Sigmoid colon (tissue), 7 donors: ENCODE results near the gene ANKRD1. TPM values are rescaled to one million over a fixed set of nuclear protein-coding genes. Genes with fewer than 3 reads are reported as not detected.

Source experiments
- DNase-seq: peaks from one replicate; pipeline ENCODE4 v3.0.0-alpha.2; 2019
- H3K27ac ChIP-seq, 4 donors: fragments of 200-600 bp; sonication (generic); one replicate each; pipeline ENCODE4 v1.5.1; 2016 to 2019; ENCODE audit warnings: mild to moderate bottlenecking in 1 of 4
- H3K27me3 ChIP-seq, 3 donors: fragments of 200-600 bp; sonication (generic); one replicate each; pipeline ENCODE4 v1.5.1; 2019; ENCODE audit warnings: mild to moderate bottlenecking in 1 of 3
- H3K36me3 ChIP-seq, 4 donors: fragments of 200-600 bp; sonication (generic); one replicate each; pipeline ENCODE4 v1.5.1; 2016 to 2019
- H3K4me1 ChIP-seq, 4 donors: fragments of 200-600 bp; sonication (generic); one replicate each; pipeline ENCODE4 v1.5.1; 2017 to 2019
- H3K4me3 ChIP-seq, 4 donors: fragments of 200-600 bp; sonication (generic); one replicate each; pipeline ENCODE4 v1.5.1; 2017 to 2019; ENCODE audit warnings: mild to moderate bottlenecking in 2 of 4, moderate library complexity in 1 of 4
- H3K9me3 ChIP-seq, 4 donors: fragments of 200-600 bp in 3 of 4; sonication (generic) in 3 of 4; one replicate each; pipeline versions ENCODE4 v1.5.1 to v1.6.1; 2013 to 2019
- EP300 ChIP-seq, 4 donors: sonication (generic); formaldehyde crosslinking; IDR thresholded peaks; one replicate each; pipeline ENCODE4 v1.6.1; 2017; ENCODE audit warnings: antibody characterized with exemption in 4 of 4
- POLR2A ChIP-seq, 2 donors: fragments of 450-650 bp; IDR thresholded peaks; one replicate each; pipeline ENCODE4 v1.6.1; 2016; ENCODE audit warnings: antibody characterized with exemption in 2 of 2, mild to moderate bottlenecking in 2 of 2, moderate library complexity in 2 of 2
- POLR2AphosphoS5 ChIP-seq, 4 donors: sonication (generic); formaldehyde crosslinking; IDR thresholded peaks; one replicate each; pipeline ENCODE4 v1.6.1; 2017; ENCODE audit warnings: antibody characterized with exemption in 4 of 4
- WGBS, 2 donors: extraction: QIAGEN DNeasy Blood & Tissue Kit; methylation state at CpG; one replicate each; pipeline ENCODE4 v1.1.7; 2013; 5-methylcytosine and 5-hydroxymethylcytosine counted together
- intact Hi-C: fragments of 100-400 bp; cut with DNase I; formaldehyde crosslinking; loops from one replicate; pipeline ENCODE4 v1.15.1; 2023
- polyA plus RNA-seq, 3 donors: library from polyadenylated mRNA; stranded (reverse); fragments of 200-250 nt; gene quantifications; one replicate each; pipeline ENCODE4 v1.2.3, GENCODE V29; 2013
- total RNA-seq, 4 donors: library from RNA; depleted of rRNA; stranded (reverse); fragments of >200 nt; gene quantifications; one replicate each; pipeline ENCODE4 v1.1.0, GENCODE V29; 2016
- TF ChIP-seq, protein P1 (sequence below), 4 experiments: fragments of 450-650 bp in 3 of 4; fragments of 200-600 bp in 1 of 4; IDR thresholded peaks; one replicate each; pipeline ENCODE4 v1.5.1; 2016 to 2019; ENCODE audit warnings: antibody characterized with exemption in 4 of 4, mild to moderate bottlenecking in 3 of 4, moderate library complexity in 2 of 4
- donor health status: healthy with polysubstance abuse.
- donor health status: Bipolar disorder and iron deficiency.
- donor health status: healthy.

Gene ANKRD1
- total and polyA plus RNA-seq, 7 donors, result 2.4 to 8.4 (median 2.5) TPM; not detected in 4

DNA sequence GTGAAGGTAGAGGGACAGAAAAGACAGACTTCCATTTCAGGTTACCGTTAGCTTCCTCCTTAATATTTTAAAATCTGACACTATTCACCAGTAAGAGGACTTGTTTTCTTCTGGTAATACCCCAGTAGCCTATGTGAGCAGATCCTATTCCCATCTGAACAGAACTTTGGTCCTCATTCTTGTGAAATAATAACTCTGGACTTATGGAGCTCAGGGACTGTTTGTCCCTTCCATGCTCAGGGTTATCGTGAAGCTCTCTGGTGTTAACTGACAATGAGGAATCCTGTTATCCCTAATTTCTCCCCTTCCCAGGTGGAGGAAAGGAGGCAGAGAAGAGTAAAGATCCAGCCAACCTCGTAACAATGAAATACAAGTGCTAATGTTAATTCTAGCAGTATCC is 47.0 kb upstream of the ANKRD1 start:
- H3K27me3 ChIP-seq, result no peaks in the 10 kb centered on the region
- H3K9me3 ChIP-seq, result no peaks in the 10 kb centered on the region
- H3K27ac ChIP-seq, result peak overlapping the region in 1 of 4 donors; percentile 63
- no peak for DNase-seq
- H3K4me3 ChIP-seq, result no peak overlapping the region
- peaks cover 0 to 30% (median 21%) of the 10 kb centered on the region in 4 donors for H3K4me1 ChIP-seq
- no peaks in the 10 kb centered on the region for H3K36me3 ChIP-seq
- 88% methylated on average over 3 of the region's 3 CpGs for WGBS, 2 donors
- TF ChIP-seq, protein P1, sequence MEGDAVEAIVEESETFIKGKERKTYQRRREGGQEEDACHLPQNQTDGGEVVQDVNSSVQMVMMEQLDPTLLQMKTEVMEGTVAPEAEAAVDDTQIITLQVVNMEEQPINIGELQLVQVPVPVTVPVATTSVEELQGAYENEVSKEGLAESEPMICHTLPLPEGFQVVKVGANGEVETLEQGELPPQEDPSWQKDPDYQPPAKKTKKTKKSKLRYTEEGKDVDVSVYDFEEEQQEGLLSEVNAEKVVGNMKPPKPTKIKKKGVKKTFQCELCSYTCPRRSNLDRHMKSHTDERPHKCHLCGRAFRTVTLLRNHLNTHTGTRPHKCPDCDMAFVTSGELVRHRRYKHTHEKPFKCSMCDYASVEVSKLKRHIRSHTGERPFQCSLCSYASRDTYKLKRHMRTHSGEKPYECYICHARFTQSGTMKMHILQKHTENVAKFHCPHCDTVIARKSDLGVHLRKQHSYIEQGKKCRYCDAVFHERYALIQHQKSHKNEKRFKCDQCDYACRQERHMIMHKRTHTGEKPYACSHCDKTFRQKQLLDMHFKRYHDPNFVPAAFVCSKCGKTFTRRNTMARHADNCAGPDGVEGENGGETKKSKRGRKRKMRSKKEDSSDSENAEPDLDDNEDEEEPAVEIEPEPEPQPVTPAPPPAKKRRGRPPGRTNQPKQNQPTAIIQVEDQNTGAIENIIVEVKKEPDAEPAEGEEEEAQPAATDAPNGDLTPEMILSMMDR (IDR thresholded peaks at IDR 0.05), result no peak
- TF ChIP-seq EP300 (IDR thresholded peaks at IDR 0.05) (no peak), POLR2A (IDR thresholded peaks at IDR 0.05) (no peak), POLR2AphosphoS5 (IDR thresholded peaks at IDR 0.05) (no peak)
- intact Hi-C loops, result no loop called here

DNA sequence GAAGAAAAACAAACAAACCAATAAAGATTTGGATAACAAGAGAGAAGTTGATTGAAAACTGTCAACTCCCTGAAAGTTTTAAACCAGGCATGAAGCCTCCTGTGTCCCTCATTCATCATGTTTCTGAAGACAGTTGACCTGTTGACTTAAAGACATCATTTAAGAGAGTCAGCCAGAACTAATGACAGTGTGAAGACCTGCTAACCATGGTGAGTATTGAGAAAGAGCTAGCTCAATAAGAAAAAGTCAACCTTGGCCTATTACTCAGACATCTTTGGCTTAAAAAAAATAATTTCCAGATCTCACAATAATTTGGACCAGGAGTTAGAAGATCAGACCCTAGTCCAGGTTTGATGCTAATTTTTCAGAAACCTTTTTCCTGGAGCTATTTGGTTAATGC is 45.3 kb upstream of the ANKRD1 start:
- H3K27me3 ChIP-seq, result no peaks in the 10 kb centered on the region
- no peaks in the 10 kb centered on the region for H3K9me3 ChIP-seq
- no peak overlapping the region for H3K4me3 ChIP-seq
- H3K4me1 ChIP-seq, result peaks cover 0 to 30% (median 21%) of the 10 kb centered on the region in 4 donors
- no peak overlapping the region for H3K27ac ChIP-seq
- intact Hi-C loops, result no loop called here
- no peaks in the 10 kb centered on the region for H3K36me3 ChIP-seq
- no peak for DNase-seq
- TF ChIP-seq, protein P1 (IDR thresholded peaks at IDR 0.05), result no peak
- TF ChIP-seq POLR2A (IDR thresholded peaks at IDR 0.05) (no peak), EP300 (IDR thresholded peaks at IDR 0.05) (no peak)

DNA sequence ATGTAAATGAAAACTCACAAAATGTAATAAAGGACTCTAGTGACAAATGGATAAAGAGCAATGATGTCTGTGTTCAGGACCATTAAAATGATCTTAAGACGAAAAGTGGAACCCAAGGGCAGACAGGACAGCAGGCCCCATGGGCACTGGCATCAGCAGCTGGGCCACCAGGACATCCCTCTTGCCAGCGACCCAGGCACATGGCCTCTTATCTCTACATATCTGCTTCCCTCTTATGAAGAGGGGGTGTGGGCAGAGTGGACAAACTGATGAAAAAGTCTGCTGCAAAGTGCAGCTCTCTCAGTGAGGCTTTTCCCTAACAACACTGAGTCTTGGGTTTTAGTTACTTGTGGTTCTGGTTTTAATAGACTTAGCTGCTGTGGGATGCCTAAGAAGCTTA is 44.8 kb upstream of the ANKRD1 start:
- intact Hi-C loops, result no loop called here
- Histone ChIP-seq H3K36me3 (no peaks in the 10 kb centered on the region), H3K27me3 (no peaks in the 10 kb centered on the region), H3K27ac (no peak overlapping the region), H3K4me3 (no peak overlapping the region), H3K9me3 (no peaks in the 10 kb centered on the region), H3K4me1 (peaks cover 0 to 30% (median 23%) of the 10 kb centered on the region in 4 donors)
- WGBS, 2 donors, result 66 to 71% methylated on average over 2 of the region's 2 CpGs
- no peak for DNase-seq
- TF ChIP-seq EP300 (IDR thresholded peaks at IDR 0.05), result no peak
- no peak for TF ChIP-seq POLR2A (IDR thresholded peaks at IDR 0.05)
- TF ChIP-seq POLR2AphosphoS5 (IDR thresholded peaks at IDR 0.05), result no peak
- TF ChIP-seq, protein P1 (IDR thresholded peaks at IDR 0.05), result no peak

DNA sequence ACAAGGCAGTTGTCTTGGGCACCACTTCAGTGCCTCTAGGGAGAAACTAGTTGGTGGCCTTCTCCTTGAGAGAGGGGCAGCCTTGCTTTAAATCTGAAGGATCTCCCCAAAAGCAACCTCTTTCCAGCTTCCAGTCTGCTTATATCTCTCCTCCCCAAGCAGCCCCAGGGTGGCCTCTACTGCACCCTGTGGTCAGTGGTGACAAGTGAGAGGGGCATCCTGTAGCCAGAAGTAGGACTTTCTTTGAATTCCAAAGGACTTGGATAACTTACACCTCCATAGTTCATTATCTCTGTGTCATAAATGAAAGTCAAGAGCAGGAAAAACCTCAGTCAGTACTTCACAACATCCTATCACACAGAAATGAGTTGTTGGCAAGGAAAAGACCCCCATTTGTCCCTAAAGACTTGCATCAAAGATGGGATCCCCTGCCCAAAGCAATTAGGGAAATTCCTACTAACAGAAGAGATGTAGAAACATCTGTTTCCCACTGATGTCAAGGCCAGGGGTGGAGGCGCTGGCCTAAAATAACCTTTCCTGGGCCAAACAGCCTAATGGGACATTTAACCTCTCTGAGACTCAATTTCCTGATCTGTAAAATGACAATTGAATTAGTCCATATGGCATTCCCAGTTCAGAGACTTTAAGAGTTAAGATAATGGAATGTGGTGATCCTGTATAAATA is 44.0 kb upstream of the ANKRD1 start:
- no peak overlapping the region for H3K4me3 ChIP-seq
- no peaks in the 10 kb centered on the region for H3K36me3 ChIP-seq
- H3K27me3 ChIP-seq, result no peaks in the 10 kb centered on the region
- no peaks in the 10 kb centered on the region for H3K9me3 ChIP-seq
- TF ChIP-seq POLR2AphosphoS5 (IDR thresholded peaks at IDR 0.05), result no peak
- TF ChIP-seq, protein P1 (IDR thresholded peaks at IDR 0.05), result no peak
- TF ChIP-seq EP300 (IDR thresholded peaks at IDR 0.05), result no peak
- no peak for TF ChIP-seq POLR2A (IDR thresholded peaks at IDR 0.05)
- intact Hi-C loops, result no loop called here
- WGBS, 2 donors, result 82 to 88% methylated on average over 1 of the region's 1 CpG
- no peak for DNase-seq
- no peak overlapping the region for H3K27ac ChIP-seq
- H3K4me1 ChIP-seq, result peaks cover 0 to 30% (median 27%) of the 10 kb centered on the region in 4 donors

DNA sequence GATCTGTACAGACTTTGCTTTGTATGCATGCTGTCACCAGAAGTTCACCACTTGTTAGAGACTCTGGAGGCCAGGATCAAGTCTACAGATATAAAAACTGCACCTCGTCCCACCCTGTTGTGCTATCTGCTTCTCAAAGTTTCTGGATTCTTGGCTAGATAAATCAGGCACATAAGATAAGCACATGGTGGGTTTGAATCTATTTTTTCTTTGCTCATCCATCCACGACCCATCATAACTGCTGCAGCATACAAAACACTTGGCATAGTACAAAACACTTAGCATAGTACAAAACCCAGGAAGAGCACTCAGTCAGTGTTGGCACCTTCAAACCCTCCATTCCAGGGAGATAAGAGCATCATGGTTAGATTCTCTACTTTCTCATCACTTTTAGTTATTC is 42.4 kb upstream of the ANKRD1 start:
- TF ChIP-seq, protein P1 (IDR thresholded peaks at IDR 0.05), result no peak
- no peak for TF ChIP-seq POLR2A (IDR thresholded peaks at IDR 0.05)
- TF ChIP-seq POLR2AphosphoS5 (IDR thresholded peaks at IDR 0.05), result no peak
- TF ChIP-seq EP300 (IDR thresholded peaks at IDR 0.05), result no peak
- Histone ChIP-seq H3K9me3 (no peaks in the 10 kb centered on the region), H3K4me3 (no peak overlapping the region), H3K27ac (no peak overlapping the region), H3K27me3 (no peaks in the 10 kb centered on the region), H3K4me1 (peaks cover 0 to 17% (median 14%) of the 10 kb centered on the region in 4 donors), H3K36me3 (no peaks in the 10 kb centered on the region)
- DNase-seq, result no peak
- 72 to 83% methylated on average over 2 of the region's 2 CpGs for WGBS, 2 donors
- intact Hi-C loops, result no loop called here
